ENCODE results near the gene ANKRD36C.
"Not testable (repeated sequence)": the region's sequence is repeated elsewhere in the genome, so short reads cannot be mapped to it uniquely, and the experiment has no call there.

DNA sequence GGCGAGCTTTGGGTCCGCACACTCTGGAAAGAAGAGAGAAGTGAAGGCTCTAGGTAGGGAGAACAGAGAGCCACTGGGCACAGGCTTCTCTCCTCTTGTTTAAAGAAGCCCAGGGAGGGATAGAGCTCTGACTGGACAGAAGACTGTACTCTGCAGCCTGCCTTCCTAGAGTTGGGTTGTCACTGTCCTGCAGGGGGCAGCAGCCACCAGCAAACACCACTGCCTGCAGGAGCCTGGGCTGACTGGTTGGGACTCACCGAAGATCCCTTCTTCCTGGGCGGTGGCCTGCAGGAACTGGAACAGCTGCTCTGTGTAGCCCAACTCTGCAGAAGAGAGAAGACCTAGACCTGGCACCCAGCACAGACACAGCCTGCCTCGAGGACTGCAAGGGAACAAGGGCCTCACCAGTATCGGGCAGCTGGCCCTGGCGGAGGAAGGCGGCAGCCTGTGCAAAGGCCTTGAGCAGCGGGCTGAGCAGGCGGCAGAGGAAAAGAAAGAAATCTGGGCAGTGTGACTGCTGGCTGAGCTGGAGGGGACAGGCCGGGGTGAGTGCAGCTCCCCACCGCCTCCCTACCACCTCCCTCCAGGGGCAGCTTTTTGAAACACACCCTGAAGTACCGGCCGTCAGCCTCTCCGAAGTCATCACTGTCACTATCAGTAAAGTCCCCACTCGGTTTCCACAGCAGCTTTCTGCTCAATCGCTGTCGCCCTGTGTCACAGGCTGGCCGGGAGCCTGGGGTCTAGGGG is 31.2 kb upstream of the ANKRD36C start:
- TF ChIP-seq, protein P1, sequence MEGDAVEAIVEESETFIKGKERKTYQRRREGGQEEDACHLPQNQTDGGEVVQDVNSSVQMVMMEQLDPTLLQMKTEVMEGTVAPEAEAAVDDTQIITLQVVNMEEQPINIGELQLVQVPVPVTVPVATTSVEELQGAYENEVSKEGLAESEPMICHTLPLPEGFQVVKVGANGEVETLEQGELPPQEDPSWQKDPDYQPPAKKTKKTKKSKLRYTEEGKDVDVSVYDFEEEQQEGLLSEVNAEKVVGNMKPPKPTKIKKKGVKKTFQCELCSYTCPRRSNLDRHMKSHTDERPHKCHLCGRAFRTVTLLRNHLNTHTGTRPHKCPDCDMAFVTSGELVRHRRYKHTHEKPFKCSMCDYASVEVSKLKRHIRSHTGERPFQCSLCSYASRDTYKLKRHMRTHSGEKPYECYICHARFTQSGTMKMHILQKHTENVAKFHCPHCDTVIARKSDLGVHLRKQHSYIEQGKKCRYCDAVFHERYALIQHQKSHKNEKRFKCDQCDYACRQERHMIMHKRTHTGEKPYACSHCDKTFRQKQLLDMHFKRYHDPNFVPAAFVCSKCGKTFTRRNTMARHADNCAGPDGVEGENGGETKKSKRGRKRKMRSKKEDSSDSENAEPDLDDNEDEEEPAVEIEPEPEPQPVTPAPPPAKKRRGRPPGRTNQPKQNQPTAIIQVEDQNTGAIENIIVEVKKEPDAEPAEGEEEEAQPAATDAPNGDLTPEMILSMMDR (IDR thresholded peaks at IDR 0.05; ENCODE audit: low read length), result peak; percentile 58
- TF ChIP-seq EZH2 (optimal IDR thresholded peaks at IDR 0.05; ENCODE audit: low read depth, low read length); EZH2phosphoT487 (IDR thresholded peaks at IDR 0.05; ENCODE audit: low read length): not testable (repeated sequence)

All from MM.1S (cell line).